SK-N-MC (cell line): ENCODE results near the gene TAF4.

Experiments used
- EZH2 ChIP-seq: fragments of 200-600 bp; sonication (generic); IDR thresholded peaks from one replicate; pipeline ENCODE4 v1.6.1; 2017; ENCODE audit warnings: antibody characterized with exemption
- POLR2AphosphoS5 ChIP-seq: IDR thresholded peaks from 2 replicates; pipeline ENCODE4 v1.6.1; 2012; ENCODE audit warnings: mild to moderate bottlenecking, low read depth, low read length, borderline replicate concordance

- no peak for TF ChIP-seq POLR2AphosphoS5
- TF ChIP-seq EZH2: no peak
Observed at GRCh38 chr20:61978491-61978890, 87.2 kb downstream of the TAF4 start.
